ENCODE results near the gene SDK1.
"Not testable (repeated sequence)": the region's sequence is repeated elsewhere in the genome, so short reads cannot be mapped to it uniquely, and the experiment has no call there.

SDK1 gene

GRCh38 chr7:4225881-4226523 lies 925.0 kb downstream of the SDK1 start:
- no peak for DNase-seq

- peak; percentile 3 for DNase-seq
Measured at GRCh38 chr7:4226524-4226882, 925.5 kb downstream of the SDK1 start.

DNA sequence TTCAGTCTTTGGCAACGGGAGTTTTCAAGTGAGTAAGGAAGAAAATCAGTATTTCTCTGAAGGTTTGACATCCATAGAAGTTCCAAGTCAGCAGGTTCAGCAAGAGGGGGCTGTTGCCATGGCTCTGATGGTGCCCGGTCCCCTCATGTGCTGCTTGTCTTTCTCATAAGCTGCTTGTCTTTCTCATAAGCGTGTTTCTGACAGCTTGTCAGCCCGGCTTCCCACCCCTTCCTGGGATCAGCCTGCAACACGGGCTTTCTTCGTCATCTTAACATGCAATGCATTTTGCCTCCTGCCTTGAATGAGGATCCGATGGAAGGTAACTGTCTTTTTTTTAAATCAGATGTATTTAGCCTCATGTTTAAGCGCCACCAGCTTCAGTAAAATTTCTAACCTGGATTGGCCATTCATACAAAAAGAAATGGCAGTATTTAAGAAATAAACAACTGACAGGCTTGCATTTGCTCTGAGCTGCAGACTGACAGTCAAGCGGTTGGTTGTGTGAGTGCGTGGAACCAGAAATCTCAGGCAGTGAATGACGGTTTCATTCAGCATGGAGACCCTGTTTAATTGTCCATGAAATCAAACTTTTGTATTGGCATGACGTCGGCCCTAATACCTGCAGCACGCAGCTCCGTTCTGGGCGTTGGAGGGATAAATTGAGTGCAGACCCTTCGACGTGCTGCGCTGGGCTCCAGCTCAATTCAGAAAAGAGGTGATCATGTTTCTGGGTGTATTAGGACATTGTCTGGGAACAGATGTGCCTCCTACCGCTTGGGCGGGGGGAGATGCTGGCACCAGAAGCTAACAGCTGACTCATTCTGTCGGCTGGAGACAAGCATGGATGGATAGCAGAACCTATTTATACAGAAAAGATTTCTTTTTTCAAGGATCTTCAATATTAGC lies 926.3 kb downstream of the SDK1 start:
- DNase-seq: peak; percentile 20

- no peak for DNase-seq
Measured at GRCh38 chr7:4230352-4230751, 929.3 kb downstream of the SDK1 start.

- DNase-seq: no peak
Measured at GRCh38 chr7:4233146-4233545, 932.1 kb downstream of the SDK1 start.

- no peak for DNase-seq
Measured at GRCh38 chr7:4233621-4234497, 932.8 kb downstream of the SDK1 start.

GRCh38 chr7:4234498-4234855 lies 933.4 kb downstream of the SDK1 start:
- DNase-seq: no peak

GRCh38 chr7:4234886-4235285 lies 933.8 kb downstream of the SDK1 start:
- DNase-seq: no peak

GRCh38 chr7:4235596-4235995 lies 934.5 kb downstream of the SDK1 start:
- DNase-seq: no peak

DNA sequence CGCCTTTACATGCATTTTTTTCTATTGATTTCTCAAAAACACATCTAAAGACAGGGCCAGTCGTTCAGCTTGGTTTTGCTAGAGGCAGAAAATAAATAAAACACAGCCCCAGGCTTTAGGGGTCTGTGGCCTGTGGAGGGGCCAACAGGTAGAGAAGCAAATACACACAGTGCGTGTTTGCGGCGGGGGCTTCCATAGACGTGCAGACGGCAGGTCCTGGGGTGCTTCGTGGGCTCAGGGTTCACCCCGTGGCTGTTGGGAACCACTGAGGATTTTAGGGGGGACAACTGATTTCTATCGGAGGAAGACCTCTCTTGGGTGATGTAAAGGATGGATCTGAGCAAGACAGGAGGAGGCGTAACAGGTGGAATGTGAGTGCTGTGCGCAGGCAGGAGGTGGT lies 935.3 kb downstream of the SDK1 start:
- DNase-seq: no peak

DNA sequence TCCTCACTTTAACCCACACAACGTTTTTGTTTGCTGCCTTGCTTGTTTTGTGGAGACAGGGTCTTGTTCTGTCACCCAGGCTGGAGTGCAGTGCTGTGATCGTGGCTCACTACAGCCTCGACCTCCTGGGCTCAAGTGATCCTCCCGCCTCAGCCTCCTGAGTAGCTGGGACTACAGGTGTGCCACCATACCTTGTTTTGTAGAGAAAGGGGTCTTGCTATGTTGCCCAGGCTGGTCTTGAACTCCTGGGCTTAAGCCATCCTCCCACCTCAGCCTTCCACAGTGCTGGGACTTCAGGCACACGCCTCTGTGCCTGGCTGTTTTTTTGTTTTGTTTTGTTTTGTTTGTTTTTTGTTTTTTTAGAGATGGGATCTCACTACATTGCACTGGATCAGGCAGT lies 935.8 kb downstream of the SDK1 start:
- DNase-seq: not testable (repeated sequence)

GRCh38 chr7:4237296-4238235 lies 936.5 kb downstream of the SDK1 start:
- peak; percentile 46 for DNase-seq

DNA sequence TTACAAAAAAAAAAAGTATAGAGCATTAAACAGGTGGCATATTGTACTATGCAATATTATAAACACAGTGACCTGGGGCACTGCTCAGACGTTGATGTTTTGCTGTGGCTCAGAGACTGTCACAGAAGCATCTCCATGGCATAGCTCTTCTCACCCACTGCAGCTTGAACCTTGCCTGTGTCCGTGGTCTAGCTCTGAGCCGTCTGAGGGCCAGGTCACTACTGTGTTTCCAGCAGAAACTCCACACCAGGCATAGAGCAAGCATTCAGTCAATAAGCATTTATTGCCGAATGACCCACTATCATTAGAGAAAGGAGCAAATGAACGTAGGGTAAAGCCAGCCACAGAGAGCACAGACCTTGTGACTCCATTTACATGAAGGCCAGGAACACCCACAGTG lies 937.8 kb downstream of the SDK1 start:
- no peak for DNase-seq

GRCh38 chr7:4240042-4240441 lies 939.0 kb downstream of the SDK1 start:
- peak; percentile 22 for DNase-seq

DNA sequence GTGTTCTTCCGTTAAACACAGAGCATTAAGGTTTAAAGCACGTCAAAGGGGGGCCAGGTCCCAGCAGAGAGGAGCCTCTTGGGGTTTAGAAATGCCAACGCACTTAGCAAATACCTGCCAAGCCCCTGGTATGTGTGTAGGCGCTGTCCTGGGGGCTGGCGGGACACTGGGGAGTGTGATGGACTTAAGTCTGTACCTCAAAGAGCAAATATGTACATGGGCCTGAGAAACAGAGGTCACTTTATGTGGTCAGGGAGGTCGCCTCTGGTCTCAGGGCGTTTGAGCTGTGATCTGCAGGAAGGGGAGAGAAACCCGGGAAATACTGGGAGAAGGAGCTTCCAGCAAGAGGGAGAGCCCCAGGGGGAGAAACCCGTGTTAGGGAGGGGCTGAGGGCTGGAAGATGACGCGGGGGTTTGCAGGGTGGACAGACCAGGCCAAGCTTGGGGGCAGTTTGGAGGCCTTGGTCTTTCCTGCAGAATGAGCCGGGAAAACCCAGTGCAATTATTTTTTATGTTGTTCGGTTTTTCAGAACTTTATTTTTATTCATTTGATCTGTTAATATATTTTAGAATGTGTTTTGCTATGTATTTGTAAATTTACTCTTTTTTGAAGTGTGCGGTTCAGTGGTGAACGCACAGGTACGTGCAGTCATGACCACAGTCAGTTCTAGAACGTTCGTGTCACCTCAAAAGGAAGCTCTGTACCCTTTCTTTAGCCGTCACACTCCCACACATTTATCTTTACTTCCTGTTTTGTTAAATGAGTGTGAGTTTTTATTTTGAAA lies 939.7 kb downstream of the SDK1 start:
- no peak for DNase-seq

GRCh38 chr7:4241304-4241612 lies 940.2 kb downstream of the SDK1 start:
- no peak for DNase-seq

DNA sequence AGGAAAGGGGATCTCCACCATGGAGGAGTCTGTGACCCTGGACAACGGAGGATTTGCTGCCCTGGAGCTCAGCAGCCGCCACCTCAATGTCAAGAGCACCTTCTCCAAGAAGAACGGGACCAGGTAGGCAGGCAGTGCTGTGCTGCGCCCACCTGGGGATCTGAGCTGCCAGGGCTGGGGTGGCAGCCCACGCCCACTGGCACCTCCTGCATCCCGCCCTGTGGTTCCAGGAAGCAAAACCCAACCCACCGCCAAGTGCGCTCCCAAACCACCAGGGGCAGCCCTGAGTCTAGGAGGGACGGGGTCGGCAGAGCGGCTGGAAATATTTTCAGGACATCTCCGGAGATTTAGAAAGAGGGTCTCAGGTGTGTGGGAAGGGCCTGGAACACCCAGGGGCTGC lies 940.7 kb downstream of the SDK1 start:
- no peak for DNase-seq

DNA sequence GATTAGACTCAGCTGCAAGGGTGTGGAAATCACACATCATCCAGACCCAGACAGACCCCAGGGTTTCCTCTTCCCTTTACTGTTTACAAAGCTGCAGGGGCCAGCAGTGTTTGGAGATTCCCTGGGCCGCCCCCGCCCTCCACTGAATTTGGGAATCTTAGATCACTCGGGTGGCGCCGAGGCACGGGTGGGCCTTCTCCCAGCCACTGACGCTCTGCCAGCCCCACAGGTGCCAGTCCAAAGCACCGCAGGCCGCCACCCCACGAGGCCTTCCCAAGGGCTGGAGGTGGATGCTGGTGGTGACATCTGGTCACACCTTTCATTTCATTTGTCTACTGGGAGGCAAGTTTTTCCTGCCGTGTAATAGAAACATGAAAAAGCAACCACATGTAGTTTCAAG lies 941.7 kb downstream of the SDK1 start:
- no peak for DNase-seq

GRCh38 chr7:4244041-4244440 lies 943.0 kb downstream of the SDK1 start:
- DNase-seq: no peak

GRCh38 chr7:4244635-4245034 lies 943.6 kb downstream of the SDK1 start:
- DNase-seq: no peak

DNA sequence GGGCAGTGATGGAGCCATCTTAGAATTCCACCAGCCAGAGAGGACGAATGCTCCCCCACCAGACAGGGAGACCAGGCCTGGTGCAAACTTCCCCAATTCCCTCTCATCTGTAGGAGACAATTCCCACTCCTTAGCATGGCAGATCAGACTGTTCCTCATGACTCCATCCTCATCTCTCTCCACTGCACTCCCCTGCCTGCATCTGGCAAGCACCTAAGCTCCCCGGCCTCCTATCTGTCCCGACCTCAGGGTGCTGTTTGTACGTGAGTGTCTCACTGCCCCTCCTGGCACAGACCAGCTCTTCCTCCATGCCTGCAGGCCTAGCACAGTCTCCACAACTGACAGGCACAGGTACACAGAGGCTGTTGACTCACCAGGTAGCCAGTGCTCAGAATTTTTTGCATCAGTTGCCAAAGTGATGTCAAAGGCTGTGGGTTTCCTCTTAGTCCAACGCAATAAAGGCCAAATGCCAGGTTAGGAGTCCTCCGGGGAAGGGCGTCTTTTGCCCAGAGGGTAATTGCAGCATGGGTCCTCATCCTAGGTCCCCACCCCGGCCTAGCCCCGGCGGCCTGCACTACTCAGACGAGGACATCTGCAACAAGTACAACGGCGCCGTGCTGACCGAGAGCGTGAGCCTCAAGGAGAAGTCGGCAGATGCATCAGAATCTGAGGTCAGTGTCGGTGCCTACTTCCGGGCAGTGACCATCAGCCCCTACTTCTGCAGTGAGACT lies 944.2 kb downstream of the SDK1 start:
- DNase-seq: no peak
